ENCODE results near the gene KLHL22. TPM values are rescaled to one million over a fixed set of nuclear protein-coding genes. Genes with fewer than 3 reads are reported as not detected.
"Not testable (repeated sequence)": the region's sequence is repeated elsewhere in the genome, so short reads cannot be mapped to it uniquely, and the experiment has no call there.

Gene KLHL22
- polyA plus RNA-seq, 1 donor, result 37.0 TPM

GRCh38 chr22:20470525-20470924 is 25.1 kb downstream of the KLHL22 start:
- not testable (repeated sequence) for DNase-seq

DNA sequence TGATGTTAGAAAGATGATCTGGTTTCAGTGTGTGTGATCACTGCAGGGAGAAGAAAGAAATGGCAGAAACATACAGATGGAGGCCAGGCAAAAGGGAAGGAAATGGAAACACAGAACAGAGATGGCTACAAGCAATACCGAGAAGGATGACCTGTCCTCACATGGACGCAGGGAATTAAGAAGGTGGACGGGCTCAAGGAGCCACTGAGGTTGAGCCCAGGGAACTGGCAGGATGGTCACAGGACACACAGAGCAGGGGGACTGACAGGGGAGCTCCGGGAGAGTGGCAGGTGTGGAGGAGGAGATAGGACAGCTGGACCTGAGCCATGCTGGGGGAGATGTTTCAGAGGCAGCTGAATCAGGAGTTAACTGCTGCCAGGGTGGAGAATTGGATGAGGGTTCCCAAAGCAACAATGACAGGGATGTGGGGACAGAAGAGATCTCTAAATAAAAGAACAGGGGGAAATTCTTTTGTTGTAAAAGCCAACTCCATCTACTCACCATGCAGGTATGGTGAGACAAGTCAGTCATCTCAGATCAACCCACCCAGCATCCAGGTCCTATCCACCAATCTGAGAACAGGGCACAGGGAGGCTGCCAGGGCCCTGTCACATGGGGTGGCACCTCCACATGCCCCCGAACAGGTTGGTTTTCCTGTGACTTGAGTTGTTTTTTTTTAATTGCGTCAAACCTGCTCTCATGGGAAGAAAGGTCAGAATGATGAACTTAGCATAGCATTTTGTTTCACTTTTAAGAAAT is 26.3 kb downstream of the KLHL22 start:
- no peak for DNase-seq

DNA sequence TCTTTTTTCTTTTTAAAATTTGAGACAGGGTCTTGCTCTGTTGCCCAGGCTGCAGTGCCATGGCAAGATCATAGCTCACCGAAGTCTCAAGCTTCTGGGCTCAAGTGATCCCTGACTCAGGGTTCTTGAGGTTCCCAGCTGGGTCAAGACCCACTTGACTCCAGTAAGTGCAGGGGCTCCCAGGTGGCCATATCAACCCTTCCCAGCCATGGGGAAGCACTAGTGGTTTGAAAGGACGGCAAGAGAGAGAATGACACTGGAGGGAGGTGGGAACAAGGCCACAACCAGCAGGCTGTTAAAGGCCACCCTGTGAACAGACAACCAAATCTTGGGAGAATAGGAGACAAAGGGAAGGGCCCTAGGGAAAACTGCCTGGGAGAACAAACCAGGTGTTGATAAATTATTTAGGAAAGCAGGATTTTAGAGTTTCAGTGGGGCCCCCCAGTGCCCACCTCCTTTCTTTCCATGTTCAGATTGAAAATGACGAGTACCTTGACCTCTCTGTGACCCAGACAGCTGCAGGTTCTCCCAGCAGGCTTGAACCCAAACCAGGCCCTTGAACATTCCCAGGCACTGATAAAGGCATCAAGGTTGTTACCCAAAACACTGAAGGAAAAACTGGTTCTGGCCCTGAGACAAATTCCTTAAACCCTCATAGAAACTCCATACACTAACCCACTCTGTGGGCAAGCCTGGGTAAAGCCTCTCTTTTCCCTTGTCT is 28.8 kb downstream of the KLHL22 start:
- DNase-seq, result no peak

DNA sequence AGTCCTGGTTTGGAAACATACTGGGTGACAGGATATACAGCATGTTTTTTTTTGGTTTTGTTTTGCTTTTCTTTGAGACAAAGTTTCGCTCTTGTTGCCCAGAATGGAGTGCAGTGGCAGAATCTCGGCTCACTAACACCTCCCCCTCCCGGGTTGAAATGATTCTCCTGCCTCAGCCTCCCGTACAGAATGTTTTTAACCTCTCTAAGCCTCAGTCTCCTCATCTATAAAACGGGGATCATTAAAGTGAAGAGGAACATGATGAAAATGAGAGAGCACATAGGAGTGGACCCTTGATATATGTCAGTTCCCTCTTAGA is 29.9 kb downstream of the KLHL22 start:
- no peak for DNase-seq

GRCh38 chr22:20464912-20465758 is 30.5 kb downstream of the KLHL22 start:
- DNase-seq, result no peak

- no peak for DNase-seq
Measured at GRCh38 chr22:20464096-20464614, 31.4 kb downstream of the KLHL22 start.

DNA sequence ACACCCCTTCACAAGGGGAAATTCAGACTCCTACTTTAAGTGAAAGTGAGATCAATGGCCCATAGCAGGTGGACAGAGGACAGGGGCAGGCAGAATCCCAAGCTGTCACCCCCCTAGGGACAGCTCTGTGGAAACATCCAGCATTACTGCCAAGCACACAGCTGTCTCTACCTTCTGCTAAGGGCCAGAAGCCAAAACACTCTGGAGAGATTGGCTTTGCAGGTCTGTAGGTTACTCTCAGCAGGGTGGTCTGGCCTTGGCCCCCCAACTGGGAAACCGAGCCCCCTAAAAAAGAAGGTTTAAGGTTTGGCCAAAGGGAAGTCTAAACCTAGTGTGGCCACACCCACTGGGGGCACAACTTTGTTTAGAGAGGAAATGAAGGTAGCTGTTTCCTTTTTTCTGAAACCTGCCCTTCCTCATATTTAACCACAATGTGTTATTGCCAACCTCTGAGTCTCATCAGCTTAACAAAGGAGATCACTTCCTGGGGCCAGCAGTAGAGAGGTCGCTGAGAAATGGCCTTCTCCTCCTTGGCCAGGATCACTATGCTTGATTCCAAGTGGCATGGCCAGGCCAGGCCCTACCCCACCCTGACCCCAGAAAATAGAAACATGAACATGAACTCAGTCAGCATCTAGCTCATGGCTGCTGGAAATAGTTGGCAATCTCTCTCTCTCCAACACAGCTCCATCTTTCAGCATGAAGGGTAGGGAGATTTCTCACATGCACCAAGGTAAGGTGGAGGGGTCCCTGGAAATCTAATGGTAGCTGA is 32.1 kb downstream of the KLHL22 start:
- no peak for DNase-seq

DNA sequence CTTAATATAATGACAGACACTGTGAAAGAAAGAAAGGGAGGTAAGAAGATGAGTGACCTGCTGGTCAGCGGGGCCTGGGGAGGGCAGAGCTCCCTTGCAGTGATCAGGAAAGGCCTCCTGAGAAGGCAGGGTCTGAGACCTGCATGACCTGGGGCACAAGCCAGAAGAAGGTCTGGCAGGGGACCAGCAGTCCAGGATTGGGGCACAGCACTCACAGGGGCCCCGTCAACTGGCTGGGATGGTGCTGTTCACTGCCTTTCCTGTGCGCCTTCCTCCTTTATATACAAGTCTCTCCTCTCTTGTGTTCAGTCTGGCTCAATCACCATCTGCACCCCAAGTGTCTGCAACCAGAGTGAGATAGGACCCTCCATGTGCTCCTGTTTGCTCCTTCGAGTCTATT is 35.7 kb downstream of the KLHL22 start:
- no peak for DNase-seq

DNA sequence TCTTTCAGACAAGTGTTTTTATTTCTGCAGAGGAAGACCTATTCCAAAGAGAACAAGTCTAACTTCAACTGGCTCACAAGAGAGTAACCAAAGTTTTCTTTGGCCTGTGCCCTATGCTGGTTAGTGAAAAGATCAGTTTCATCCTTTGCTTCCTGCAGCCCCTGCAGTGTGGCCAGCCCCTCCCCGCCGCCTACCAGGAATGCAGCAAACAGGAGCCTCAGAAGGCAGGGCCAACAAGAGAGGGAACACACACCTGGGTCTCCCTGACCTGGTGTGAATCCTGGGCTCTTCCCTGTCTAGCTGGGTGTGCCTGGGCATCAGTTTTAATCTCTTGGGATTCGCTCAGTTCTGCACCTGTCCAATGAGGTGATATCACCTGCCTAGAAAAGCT is 36.4 kb downstream of the KLHL22 start:
- DNase-seq, result no peak

DNA sequence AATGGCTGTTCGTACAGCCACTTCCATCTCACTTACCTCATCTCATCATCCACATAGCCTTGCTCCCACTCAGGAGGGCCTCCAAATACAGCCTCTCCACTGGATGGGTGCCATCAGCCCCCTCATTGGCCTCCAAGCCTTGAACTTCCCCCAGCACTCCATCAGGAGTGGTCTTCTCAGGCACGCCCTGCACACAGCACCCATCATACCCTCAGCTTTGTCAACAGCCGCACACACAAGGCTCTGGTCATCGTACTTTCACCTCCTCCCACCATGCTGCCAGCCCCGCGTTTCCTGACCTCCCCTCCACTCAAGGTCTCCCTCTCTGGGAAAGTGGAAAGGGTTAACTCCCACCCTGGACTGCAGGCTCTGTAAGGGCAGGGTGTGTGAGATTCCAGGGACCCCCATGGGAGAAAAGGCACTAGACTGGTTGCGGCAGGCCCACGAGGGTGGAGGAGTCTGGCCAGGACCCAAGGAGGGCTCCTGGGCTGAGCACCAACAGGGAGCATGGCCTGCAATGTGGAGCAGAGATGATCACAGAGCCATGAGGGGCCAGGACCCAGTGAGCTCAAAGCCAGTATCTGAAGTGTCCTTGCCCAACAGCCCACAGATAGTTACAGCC is 37.0 kb downstream of the KLHL22 start:
- DNase-seq, result no peak

GRCh38 chr22:20457506-20458240 is 37.9 kb downstream of the KLHL22 start:
- no peak for DNase-seq

DNA sequence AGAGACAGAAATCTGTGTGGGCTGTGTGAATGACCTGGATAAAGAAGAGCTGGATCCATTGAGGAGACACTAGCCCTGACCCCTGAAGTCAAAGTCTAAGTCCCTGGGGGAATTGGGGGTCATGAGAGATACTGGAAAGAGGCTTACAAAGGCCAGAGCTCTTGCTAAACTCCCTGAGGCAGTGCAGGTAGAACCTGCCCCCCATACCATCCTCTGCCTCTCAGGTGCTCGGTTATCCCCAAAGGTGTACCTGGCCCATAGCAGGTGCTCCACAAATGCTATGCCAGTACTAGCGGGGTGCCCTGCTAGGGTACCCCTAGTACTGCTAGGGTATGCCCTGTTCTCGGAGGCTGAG is 38.9 kb downstream of the KLHL22 start:
- no peak for DNase-seq

DNA sequence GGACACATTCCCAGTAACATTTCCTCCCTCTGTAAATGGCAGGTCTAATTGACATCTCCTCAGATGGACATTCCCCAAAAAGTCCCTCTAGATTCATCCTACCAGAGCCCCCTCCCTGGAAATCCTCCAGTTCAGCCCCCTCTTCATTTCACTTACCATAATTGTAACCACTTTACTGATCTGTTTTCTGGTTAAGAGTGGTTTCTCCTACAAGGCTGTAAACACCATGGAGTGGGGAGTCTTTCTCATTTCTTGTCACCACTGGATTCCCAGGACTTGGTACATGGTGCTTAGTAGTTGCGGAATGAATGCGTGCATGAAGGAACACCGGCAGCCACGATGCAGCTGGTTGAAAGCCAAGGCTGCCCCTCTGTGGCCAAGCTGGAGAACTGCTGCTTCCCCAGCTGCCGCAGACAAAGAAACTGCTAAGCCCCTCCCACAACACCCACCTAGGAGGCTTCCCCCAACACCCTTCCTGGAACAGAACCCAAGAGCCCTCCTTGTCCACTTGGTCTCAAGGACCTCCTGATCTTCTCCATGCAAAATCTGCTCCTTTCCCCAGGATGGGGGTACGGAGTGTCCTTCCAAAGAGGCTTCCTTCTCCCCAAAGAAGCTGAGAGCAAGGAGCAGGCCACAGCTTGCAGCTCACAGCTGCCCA is 39.4 kb downstream of the KLHL22 start:
- DNase-seq, result peak; percentile 80

GRCh38 chr22:20455709-20456063 is 39.9 kb downstream of the KLHL22 start:
- DNase-seq, result no peak

DNA sequence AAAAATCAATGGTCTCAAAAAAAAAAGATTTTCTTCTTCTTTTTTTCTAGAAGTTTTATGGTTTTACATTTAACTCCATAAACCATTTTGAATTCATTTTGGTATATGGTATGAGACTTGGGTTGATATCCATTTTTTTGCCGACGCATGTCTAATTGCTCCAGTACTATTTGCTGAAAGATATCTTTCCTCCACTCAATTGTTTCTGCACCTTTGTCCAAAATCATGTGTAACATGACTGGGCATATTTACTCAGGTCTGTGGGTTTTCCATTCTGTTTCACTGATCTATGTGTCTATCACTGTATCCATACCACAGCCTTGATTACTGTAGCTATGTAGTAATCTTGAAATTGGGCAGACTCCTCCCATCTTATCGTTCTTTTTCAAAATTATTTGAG is 42.4 kb downstream of the KLHL22 start:
- DNase-seq, result no peak

DNA sequence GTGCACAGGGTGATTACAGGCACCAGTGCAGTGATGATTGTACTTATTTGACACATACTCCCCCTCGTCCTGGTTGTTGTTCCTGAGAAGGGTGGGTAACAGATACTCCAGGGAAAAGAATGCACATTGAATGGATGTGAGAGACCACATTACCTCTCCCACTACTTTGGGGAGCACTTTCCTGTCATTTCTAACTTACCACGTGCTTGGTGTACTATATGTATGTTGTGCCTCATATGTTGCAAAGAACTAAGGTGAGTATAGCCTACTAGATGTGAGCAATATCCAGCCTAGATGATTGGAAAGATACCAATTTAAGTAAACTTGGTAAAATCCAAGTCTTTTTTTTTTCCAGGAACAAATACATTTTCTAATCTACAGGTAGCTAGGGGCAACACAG is 43.7 kb downstream of the KLHL22 start:
- no peak for DNase-seq

DNA sequence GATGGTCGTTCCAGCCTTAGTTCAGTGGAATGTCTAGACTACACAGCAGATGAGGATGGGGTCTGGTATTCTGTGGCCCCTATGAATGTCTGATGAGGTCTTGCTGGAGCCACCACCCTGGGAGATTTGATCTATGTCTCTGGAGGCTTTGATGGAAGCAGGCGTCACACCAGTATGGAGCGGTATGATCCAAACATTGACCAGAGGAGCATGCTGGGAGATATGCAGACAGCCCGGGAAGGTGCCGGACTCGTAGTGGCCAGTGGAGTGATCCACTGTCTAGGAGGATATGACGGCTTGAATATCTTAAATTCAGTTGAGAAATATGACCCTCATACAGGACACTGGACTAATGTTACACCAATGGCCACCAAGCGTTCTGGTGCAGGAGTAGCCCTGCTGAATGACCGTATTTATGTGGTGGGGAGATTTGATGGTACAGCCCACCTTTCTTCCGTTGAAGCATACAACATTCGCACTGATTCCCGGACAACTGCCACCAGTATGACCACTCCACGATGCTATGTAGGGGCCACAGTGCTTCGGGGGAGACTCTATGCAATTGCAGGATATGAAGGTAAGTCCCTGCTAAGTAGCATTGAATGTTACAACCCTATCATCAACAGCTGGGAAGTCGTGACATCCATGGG is 44.3 kb downstream of the KLHL22 start:
- not testable (repeated sequence) for DNase-seq

DNA sequence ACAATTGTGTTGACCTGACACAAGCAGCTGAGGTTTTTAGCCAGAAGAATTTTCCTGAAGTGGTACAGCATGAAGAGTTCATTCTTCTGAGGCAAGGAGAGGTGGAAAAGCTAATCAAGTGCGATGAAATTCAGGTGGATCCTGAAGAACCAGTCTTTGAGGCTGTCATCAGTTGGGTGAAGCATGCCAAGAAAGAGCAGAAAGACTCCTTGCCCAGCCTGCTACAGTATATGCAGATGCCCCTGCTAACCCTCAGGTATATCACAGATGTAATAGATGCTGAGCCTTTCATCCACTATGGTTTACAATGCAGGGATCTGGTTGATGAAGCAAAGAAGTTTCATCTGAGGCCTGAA is 45.1 kb downstream of the KLHL22 start:
- no peak for DNase-seq

GRCh38 chr22:20449819-20450550 is 45.6 kb downstream of the KLHL22 start:
- DNase-seq, result no peak

All from left kidney (tissue), 2 donors.